ENCODE data around the gene RERE.

GRCh38 chr1:8443558-8444194 is 373.8 kb downstream of the RERE start:
- TF ChIP-seq EZH2 (IDR thresholded peaks at IDR 0.05; ENCODE audit: borderline replicate concordance, low read depth, low read length, severe bottlenecking) (no peak), CTCF (IDR thresholded peaks at IDR 0.05; ENCODE audit: borderline replicate concordance, extremely low read depth, low read length, poor library complexity, severe bottlenecking) (no peak)
